GM23338 (cell line): ENCODE data around the gene LRMDA.

Source experiments
- CTCF ChIP-seq, 2 experiments: fragments of 200-600 bp in 1 of 2; sonication (generic) in 1 of 2; conservative IDR thresholded peaks; 2 replicates each; pipeline versions ENCODE4 v1.5.1 to v1.6.1; 2016 to 2017; ENCODE audit warnings: antibody characterized with exemption in 2 of 2, low read depth in 2 of 2, mild to moderate bottlenecking in 2 of 2, moderate library complexity in 1 of 2
- ETS1 ChIP-seq: IDR thresholded peaks from 2 replicates; pipeline ENCODE4 v1.6.1; 2016; ENCODE audit warnings: antibody characterized with exemption
- EZH2 ChIP-seq: fragments of 200-600 bp; sonication (generic); IDR thresholded peaks from one replicate; pipeline ENCODE4 v1.8.0; 2017; ENCODE audit warnings: antibody characterized with exemption, mild to moderate bottlenecking, low read depth; ENCODE audit not compliant: unreplicated experiment
- EZH2phosphoT487 ChIP-seq: fragments of 200-600 bp; sonication (generic); IDR thresholded peaks from one replicate; pipeline ENCODE4 v1.8.1; 2018; ENCODE audit warnings: antibody characterized with exemption; ENCODE audit not compliant: unreplicated experiment
- JUNB ChIP-seq: IDR thresholded peaks from one replicate; pipeline ENCODE4 v1.6.1; 2016; ENCODE audit warnings: antibody characterized with exemption; ENCODE audit not compliant: unreplicated experiment
- REST ChIP-seq: IDR thresholded peaks from one replicate; pipeline ENCODE4 v1.6.1; 2018; ENCODE audit warnings: antibody characterized with exemption; ENCODE audit not compliant: unreplicated experiment

GRCh38 chr10:76072384-76072783 lies 641.0 kb downstream of the LRMDA start:
- TF ChIP-seq CTCF (conservative IDR thresholded peaks at IDR 0.05; ENCODE audit: low read depth in 2 of 2) (no peak), REST (no peak), EZH2 (no peak), EZH2phosphoT487 (no peak), ETS1 (no peak), JUNB (no peak)
